GM23248 (cell line): ENCODE data around the gene EXOC2. TPM values are rescaled to one million over a fixed set of nuclear protein-coding genes. Genes with fewer than 3 reads are reported as not detected.

ENCODE experiments used
- DNase-seq: peaks from one replicate; pipeline ENCODE4 v3.0.0-alpha.2; 2015
- H2AFZ ChIP-seq: fragments of 200-600 bp; sonication (generic); 2 replicates; pipeline ENCODE4 v1.6.1; 2016; ENCODE audit warnings: antibody characterized with exemption
- H3F3A ChIP-seq: fragments of 200-600 bp; sonication (generic); 2 replicates; pipeline ENCODE4 v1.6.1; 2016; ENCODE audit warnings: mild to moderate bottlenecking, antibody characterized with exemption, mixed run types; ENCODE audit not compliant: insufficient read depth
- H3K27ac ChIP-seq: fragments of 200-600 bp; sonication (generic); 2 replicates; pipeline ENCODE4 v1.5.1; 2016; ENCODE audit warnings: mild to moderate bottlenecking
- H3K27me3 ChIP-seq: fragments of 200-600 bp; sonication (generic); replicated peaks from 2 replicates; pipeline ENCODE4 v1.6.1; 2016; ENCODE audit warnings: mild to moderate bottlenecking; ENCODE audit not compliant: insufficient read depth
- H3K36me3 ChIP-seq: fragments of 200-600 bp; sonication (generic); 2 replicates; pipeline ENCODE4 v1.6.1; 2016; ENCODE audit warnings: low read depth, mild to moderate bottlenecking
- H3K4me1 ChIP-seq: fragments of 200-600 bp; sonication (generic); 2 replicates; pipeline ENCODE4 v1.6.1; 2016; ENCODE audit warnings: mild to moderate bottlenecking; ENCODE audit not compliant: insufficient read depth
- H3K4me2 ChIP-seq: fragments of 200-600 bp; sonication (generic); one replicate; pipeline ENCODE4 v1.6.1; 2016; ENCODE audit warnings: mild to moderate bottlenecking; ENCODE audit not compliant: unreplicated experiment
- H3K4me3 ChIP-seq: fragments of 200-600 bp; sonication (generic); 2 replicates; pipeline ENCODE4 v1.5.1; 2016; ENCODE audit warnings: mild to moderate bottlenecking
- H3K79me2 ChIP-seq: fragments of 200-600 bp; sonication (generic); 2 replicates; pipeline ENCODE4 v1.6.1; 2016; ENCODE audit warnings: mild to moderate bottlenecking; ENCODE audit not compliant: insufficient read depth
- H3K9ac ChIP-seq: fragments of 200-600 bp; sonication (generic); 2 replicates; pipeline ENCODE4 v1.6.1; 2016; ENCODE audit warnings: mild to moderate bottlenecking
- H3K9me2 ChIP-seq: fragments of 200-600 bp; sonication (generic); 2 replicates; pipeline ENCODE4 v1.6.1; 2016; ENCODE audit warnings: mixed run types, mild to moderate bottlenecking, moderate library complexity; ENCODE audit not compliant: insufficient read depth
- H3K9me3 ChIP-seq: fragments of 200-600 bp; sonication (generic); one replicate; pipeline ENCODE4 v1.6.1; 2017; ENCODE audit warnings: low read depth
- H4K20me1 ChIP-seq: fragments of 200-600 bp; sonication (generic); 2 replicates; pipeline ENCODE4 v1.6.0; 2016; ENCODE audit not compliant: insufficient read depth
- EZH2 ChIP-seq: fragments of 200-600 bp; sonication (generic); IDR thresholded peaks from 2 replicates; pipeline ENCODE4 v1.6.1; 2018; ENCODE audit warnings: antibody characterized with exemption, mild to moderate bottlenecking; ENCODE audit not compliant: insufficient read depth, poor library complexity, severe bottlenecking
- EZH2phosphoT487 ChIP-seq: fragments of 200-600 bp; sonication (generic); IDR thresholded peaks from 2 replicates; pipeline ENCODE4 v1.6.1; 2018; ENCODE audit warnings: antibody characterized with exemption, moderate library complexity, mild to moderate bottlenecking, low read depth; ENCODE audit not compliant: insufficient read depth
- WGBS, 2 experiments: methylation state at CpG; one replicate each; pipeline ENCODE4 v1.1.6; 2015 to 2017; ENCODE audit warnings: low lambda C conversion rate in 2 of 2, low coverage in 1 of 2; ENCODE audit errors: missing lambda C conversion rate in 2 of 2; 5-methylcytosine and 5-hydroxymethylcytosine counted together
- in situ Hi-C: fragments of 300-500 bp; cut with MboI; formaldehyde crosslinking; loops from 2 replicates; pipeline ENCODE4 v1.15.0; 2020
- polyA plus RNA-seq: library from polyadenylated mRNA; unstranded; fragments of >200 nt; fragmentation: Nextera tagmentation; extraction: Ambion mirVana; gene quantifications from 2 replicates; pipeline ENCODE4 v1.2.1, GENCODE V29; 2016
- total RNA-seq: library from RNA; depleted of rRNA; stranded (reverse); fragments of >200 nt; shearing (Covaris generic); gene quantifications from 2 replicates; pipeline ENCODE4 v1.2.3, GENCODE V29; 2014

EXOC2 gene
- total and polyA plus RNA-seq, 2 experiments from 2014 or later, result 17.5 to 32.9 TPM

GRCh38 chr6:733431-734219 lies 40.7 kb upstream of the EXOC2 start:
- no peaks in the 10 kb centered on the region for H3F3A ChIP-seq
- no peaks in the 10 kb centered on the region for H3K4me1 ChIP-seq
- no peaks in the 10 kb centered on the region for H3K9me3 ChIP-seq
- no peaks in the 10 kb centered on the region for H3K9me2 ChIP-seq
- H4K20me1 ChIP-seq, result no peaks in the 10 kb centered on the region
- H3K36me3 ChIP-seq, result no peaks in the 10 kb centered on the region
- H3K27me3 ChIP-seq, result peaks cover 22% of the 10 kb centered on the region
- TF ChIP-seq EZH2phosphoT487 (no peak), EZH2 (no peak)
- no peak overlapping the region for H3K4me3 ChIP-seq
- no peak overlapping the region for H3K27ac ChIP-seq
- H3K4me2 ChIP-seq, result no peak overlapping the region
- no peaks in the 10 kb centered on the region for H3K79me2 ChIP-seq
- 58 to 63% methylated on average over 14 of the region's 14 CpGs for WGBS, 2 experiments
- no peak for DNase-seq
- in situ Hi-C loops, result no loop called here
- H2AFZ ChIP-seq, result no peak overlapping the region
- no peak overlapping the region for H3K9ac ChIP-seq

GRCh38 chr6:731924-732323 lies 39.0 kb upstream of the EXOC2 start:
- no peak overlapping the region for H2AFZ ChIP-seq
- H3F3A ChIP-seq, result no peaks in the 10 kb centered on the region
- TF ChIP-seq EZH2 (no peak), EZH2phosphoT487 (no peak)
- no peaks in the 10 kb centered on the region for H3K9me2 ChIP-seq
- 68 to 73% methylated on average over 7 of the region's 7 CpGs for WGBS, 2 experiments
- H3K9me3 ChIP-seq, result no peaks in the 10 kb centered on the region
- H3K36me3 ChIP-seq, result no peaks in the 10 kb centered on the region
- no peaks in the 10 kb centered on the region for H3K79me2 ChIP-seq
- no peak for DNase-seq
- in situ Hi-C loops, result no loop called here
- no peak overlapping the region for H3K27ac ChIP-seq
- no peak overlapping the region for H3K9ac ChIP-seq
- H3K4me1 ChIP-seq, result no peaks in the 10 kb centered on the region
- no peak overlapping the region for H3K4me3 ChIP-seq
- H3K27me3 ChIP-seq, result peaks cover 26% of the 10 kb centered on the region
- H3K4me2 ChIP-seq, result no peak overlapping the region
- no peaks in the 10 kb centered on the region for H4K20me1 ChIP-seq

DNA sequence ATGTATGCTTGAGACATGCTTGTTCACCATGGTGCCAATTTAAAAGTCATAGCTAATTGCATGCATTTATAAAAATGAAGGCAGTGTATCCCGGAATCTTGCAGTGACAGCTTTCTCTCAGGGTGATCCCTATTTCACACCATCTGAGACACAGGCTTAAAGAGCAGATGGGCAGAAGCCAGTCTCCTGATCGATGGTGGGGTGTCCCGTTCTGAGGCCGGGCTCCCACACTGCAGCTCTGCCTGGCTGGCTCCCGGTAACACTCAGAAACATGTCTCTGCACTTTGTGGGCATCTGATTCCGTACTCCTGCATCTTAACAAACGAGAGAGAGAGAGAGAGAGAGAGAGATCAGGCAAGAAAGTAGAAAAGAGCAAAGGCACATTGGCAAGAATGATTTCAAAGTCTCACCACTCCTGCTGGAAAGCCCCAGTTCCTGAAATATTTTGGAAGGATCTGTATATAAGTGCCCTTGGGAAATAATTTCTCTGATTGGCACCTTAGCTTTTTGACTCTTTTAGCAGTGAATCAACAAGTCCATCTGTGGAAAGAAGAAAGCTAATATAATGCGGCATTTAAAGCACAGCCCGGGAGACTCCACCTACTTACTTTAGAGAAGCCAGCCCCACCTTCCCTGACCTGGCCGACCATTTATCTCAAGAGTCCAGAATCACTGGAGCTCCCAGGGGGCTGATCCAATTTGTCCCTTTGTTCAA lies 36.8 kb upstream of the EXOC2 start:
- 48 to 49% methylated on average over 10 of the region's 10 CpGs for WGBS, 2 experiments
- no peaks in the 10 kb centered on the region for H3K9me2 ChIP-seq

GRCh38 chr6:727856-728255 lies 34.9 kb upstream of the EXOC2 start:
- Histone ChIP-seq H3K9ac (no peak overlapping the region), H3K4me1 (no peaks in the 10 kb centered on the region), H3F3A (no peaks in the 10 kb centered on the region), H4K20me1 (no peaks in the 10 kb centered on the region), H3K4me2 (no peak overlapping the region), H3K27ac (no peak overlapping the region), H3K79me2 (no peaks in the 10 kb centered on the region), H3K36me3 (no peaks in the 10 kb centered on the region), H3K27me3 (peaks cover 26% of the 10 kb centered on the region), H3K4me3 (no peak overlapping the region), H3K9me3 (no peaks in the 10 kb centered on the region), H2AFZ (no peak overlapping the region), H3K9me2 (no peaks in the 10 kb centered on the region)
- DNase-seq, result no peak
- 16 to 24% methylated on average over 3 of the region's 3 CpGs for WGBS, 2 experiments
- in situ Hi-C loops, result no loop called here
- TF ChIP-seq EZH2phosphoT487, result no peak
- TF ChIP-seq EZH2, result no peak

More for the DNA sequence above, 36.8 kb upstream of the EXOC2 start:
- TF ChIP-seq EZH2 (no peak), EZH2phosphoT487 (no peak)
- H3K36me3 ChIP-seq, result no peaks in the 10 kb centered on the region
- H3K4me3 ChIP-seq, result no peak overlapping the region
- no peaks in the 10 kb centered on the region for H3K4me1 ChIP-seq
- no peak overlapping the region for H3K4me2 ChIP-seq
- no peak for DNase-seq
- H3K27me3 ChIP-seq, result peaks cover 26% of the 10 kb centered on the region
- no peaks in the 10 kb centered on the region for H3K9me3 ChIP-seq
- in situ Hi-C loops, result no loop called here
- no peak overlapping the region for H2AFZ ChIP-seq
- H4K20me1 ChIP-seq, result no peaks in the 10 kb centered on the region
- H3K9ac ChIP-seq, result no peak overlapping the region
- H3K79me2 ChIP-seq, result no peaks in the 10 kb centered on the region
- no peaks in the 10 kb centered on the region for H3F3A ChIP-seq
- no peak overlapping the region for H3K27ac ChIP-seq
